ENCODE data around the gene SLC66A2.
A peak's percentile ranks its signal among the peaks of the same experiment; 100 is the strongest.

SLC66A2 gene

GRCh38 chr18:79949697-79950487 lies 1.6 kb downstream of the SLC66A2 start:
- DNase-seq = no peak

DNA sequence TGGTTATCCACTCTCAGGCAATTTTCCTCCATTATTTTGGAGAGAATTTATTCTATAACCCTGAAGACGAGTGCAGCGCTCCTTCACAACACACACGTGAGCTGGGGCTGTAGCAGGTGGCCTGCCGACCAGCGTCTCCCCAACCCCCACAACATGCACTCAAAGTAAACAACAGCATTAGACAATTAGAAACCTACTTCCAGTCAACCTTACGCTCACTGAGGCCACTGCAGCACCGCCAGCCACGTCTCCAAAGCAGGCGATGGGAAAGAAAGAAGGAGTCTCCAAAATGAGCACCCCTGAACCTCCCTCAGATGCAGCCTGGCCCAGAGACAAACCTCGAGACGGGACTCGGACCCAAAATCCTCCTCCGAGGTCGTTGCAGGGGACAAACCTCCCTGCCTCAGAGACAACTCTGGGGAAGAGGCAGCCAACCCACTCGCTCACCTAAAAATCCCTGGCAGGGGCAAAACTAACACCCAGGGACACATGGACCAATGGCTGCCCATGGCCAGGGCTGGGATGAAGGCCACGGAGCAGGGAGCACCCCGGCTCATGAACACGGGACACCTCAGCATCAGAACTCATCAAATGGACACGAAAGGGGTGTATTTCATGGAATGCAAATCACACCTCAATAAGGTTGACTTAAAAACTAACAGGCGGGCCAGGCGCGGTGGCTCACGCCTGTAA lies 2.6 kb downstream of the SLC66A2 start:
- DNase-seq = no peak

DNA sequence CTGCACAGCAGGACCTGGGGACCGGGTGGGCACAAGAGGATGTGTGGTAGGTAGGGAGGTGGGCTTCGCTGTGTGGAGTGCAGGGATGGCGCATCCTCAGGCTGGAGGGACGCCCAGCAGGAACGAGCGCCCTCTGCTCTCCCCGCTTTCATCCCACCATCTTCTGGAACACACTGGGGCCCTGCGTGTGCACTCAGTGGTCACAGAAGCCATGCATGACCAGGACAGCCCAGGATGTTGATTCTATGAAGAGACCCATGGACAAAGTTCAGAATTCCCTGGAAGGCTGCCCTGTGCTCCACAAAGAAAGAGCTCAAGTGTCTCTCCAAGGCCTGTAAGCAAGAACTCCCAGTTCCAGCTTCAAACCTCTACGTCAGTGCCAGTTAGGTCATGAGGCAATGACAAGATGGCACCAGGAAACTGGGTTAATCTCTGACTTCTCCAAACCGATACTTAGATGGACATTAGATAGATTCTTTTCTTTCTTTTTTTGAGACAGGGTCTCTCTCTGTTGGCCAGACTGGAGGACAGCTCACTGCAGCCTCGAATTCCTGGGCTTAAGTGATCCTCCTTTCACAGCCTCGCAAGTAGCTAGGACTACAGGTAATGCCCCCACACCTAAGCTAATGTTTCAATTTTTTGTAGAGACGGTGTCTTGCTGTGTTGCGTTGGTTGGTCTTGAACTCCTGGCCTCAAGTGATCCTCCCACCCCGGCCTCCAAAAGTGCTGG lies 3.4 kb downstream of the SLC66A2 start:
- DNase-seq = no peak

GRCh38 chr18:79947054-79947755 lies 4.2 kb downstream of the SLC66A2 start:
- no peak for DNase-seq

- DNase-seq = no peak
These were observed 6.1 kb downstream of the SLC66A2 start for GRCh38 chr18:79945118-79946042.

- DNase-seq = no peak
These were observed 6.7 kb downstream of the SLC66A2 start for GRCh38 chr18:79944746-79945117.

GRCh38 chr18:79944126-79944731 lies 7.2 kb downstream of the SLC66A2 start:
- no peak for DNase-seq

DNA sequence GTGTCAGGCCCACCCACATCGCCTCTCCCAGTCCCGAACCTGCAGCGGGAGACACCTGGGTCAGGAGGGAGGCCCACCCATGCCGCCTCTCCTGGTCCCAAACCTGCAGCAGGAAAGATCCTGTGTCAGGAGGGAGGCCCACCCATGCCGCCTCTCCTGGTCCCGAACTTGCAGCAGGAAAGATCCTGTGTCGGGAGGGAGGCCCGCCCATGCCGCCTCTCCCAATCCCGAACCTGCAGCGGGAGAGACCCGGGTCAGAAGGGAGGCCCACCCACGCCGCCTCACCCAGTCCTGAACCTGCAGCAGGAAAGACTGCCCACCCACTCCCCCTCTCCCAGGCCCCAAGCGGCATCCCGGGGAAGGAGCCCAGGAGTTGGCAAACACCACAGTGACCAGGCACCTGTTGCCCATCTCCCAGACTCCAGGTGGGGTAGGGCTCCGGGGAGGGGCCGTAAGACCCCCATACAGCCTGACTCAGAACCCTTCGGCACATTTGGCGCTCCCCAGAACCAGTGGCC lies 7.8 kb downstream of the SLC66A2 start:
- DNase-seq = no peak

GRCh38 chr18:79942786-79943607 lies 8.5 kb downstream of the SLC66A2 start:
- DNase-seq = no peak

- no peak for DNase-seq
These were observed 9.2 kb downstream of the SLC66A2 start for GRCh38 chr18:79942211-79942610.

GRCh38 chr18:79941473-79942119 lies 9.9 kb downstream of the SLC66A2 start:
- no peak for DNase-seq

GRCh38 chr18:79940814-79941472 lies 10.5 kb downstream of the SLC66A2 start:
- DNase-seq = peak; percentile 12

- no peak for DNase-seq
These were observed 11.2 kb downstream of the SLC66A2 start for GRCh38 chr18:79940126-79940813.

- DNase-seq = no peak
These were observed 12.4 kb downstream of the SLC66A2 start for GRCh38 chr18:79939096-79939495.

GRCh38 chr18:79938196-79938595 lies 13.3 kb downstream of the SLC66A2 start:
- DNase-seq = no peak

- DNase-seq = no peak
These were observed 14.2 kb downstream of the SLC66A2 start for GRCh38 chr18:79937103-79937860.

DNA sequence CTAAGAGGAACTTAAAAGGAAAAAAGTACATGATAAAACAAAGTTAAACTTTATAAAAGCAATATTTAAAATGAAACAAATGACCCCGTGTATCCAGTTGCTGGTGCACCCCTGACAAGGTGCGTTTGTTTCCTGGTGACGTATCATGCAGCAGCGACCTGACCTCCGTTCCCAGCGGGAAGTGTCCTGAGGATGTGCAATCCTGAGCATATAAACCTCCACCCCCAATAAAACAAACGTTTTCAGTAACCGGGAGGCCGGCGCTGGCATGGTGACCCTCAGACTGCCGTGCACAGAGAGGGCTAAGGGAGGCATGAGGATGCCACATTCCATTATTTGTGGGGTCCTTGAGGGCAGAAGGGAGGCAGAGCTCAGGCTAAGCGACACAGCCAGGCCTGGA lies 14.8 kb downstream of the SLC66A2 start:
- no peak for DNase-seq

DNA sequence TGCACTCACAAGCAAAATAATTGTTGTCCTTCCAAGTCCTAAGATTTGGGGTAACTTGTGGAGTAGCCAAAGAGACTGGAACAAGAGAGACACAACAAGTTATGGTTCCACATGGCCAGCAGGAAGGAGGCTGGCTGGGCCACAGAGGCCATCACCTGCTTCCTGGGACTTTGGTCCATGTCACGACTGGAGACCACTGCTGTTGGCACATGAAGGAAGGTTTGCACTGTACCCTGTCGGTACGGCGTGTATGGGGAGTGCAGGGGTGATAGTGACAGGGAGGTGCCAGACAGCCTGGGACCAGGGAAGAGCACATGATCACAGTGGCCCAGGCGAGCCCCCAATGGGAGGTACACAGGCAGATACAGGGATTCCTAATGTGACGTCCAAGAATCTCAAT lies 15.5 kb downstream of the SLC66A2 start:
- DNase-seq = no peak

All from DMS79 treated with DMSO at 0.1 percent for 48 hours (cell line).